Measurements from ENCODE around the gene ACSS1.

DNA sequence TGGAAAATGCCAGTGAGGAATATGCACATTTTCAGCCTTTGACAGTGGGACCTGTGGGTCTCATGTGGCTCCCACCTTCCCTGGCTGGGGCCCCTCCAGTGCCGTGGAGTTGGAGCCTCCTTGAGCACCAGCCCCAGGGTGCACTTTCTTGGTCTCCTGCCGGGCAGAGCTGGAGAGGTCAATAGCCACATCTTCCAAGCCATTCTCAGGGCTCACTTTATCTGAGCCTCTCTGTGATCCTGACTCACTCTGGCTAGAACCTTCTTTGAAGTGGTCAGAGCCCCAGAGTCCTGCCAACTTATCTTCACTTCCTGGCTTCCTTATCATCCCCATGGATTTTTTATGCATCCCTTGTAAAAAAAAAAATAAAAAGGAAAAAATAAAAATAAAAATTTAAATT is 18.3 kb upstream of the ACSS1 start:
- TF ChIP-seq, protein P1, sequence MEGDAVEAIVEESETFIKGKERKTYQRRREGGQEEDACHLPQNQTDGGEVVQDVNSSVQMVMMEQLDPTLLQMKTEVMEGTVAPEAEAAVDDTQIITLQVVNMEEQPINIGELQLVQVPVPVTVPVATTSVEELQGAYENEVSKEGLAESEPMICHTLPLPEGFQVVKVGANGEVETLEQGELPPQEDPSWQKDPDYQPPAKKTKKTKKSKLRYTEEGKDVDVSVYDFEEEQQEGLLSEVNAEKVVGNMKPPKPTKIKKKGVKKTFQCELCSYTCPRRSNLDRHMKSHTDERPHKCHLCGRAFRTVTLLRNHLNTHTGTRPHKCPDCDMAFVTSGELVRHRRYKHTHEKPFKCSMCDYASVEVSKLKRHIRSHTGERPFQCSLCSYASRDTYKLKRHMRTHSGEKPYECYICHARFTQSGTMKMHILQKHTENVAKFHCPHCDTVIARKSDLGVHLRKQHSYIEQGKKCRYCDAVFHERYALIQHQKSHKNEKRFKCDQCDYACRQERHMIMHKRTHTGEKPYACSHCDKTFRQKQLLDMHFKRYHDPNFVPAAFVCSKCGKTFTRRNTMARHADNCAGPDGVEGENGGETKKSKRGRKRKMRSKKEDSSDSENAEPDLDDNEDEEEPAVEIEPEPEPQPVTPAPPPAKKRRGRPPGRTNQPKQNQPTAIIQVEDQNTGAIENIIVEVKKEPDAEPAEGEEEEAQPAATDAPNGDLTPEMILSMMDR (conservative IDR thresholded peaks at IDR 0.05; ENCODE audit: low read depth, low read length) = no peak
- no peak for TF ChIP-seq EZH2phosphoT487 (IDR thresholded peaks at IDR 0.05; ENCODE audit: borderline replicate concordance, low read length)
- no peak for TF ChIP-seq EZH2 (IDR thresholded peaks at IDR 0.05; ENCODE audit: low read length, unreplicated experiment)
